Suprapubic skin (tissue), 4 donors: ENCODE results near the gene TRIM47.

Experiments
- POLR2A ChIP-seq, 2 donors: fragments of 450-650 bp; IDR thresholded peaks; one replicate each; pipeline ENCODE4 v1.6.1; 2017; ENCODE audit warnings: antibody characterized with exemption in 2 of 2, mild to moderate bottlenecking in 2 of 2, moderate library complexity in 2 of 2
- POLR2AphosphoS5 ChIP-seq, 3 donors: sonication (generic); formaldehyde crosslinking; IDR thresholded peaks; one replicate each; pipeline ENCODE4 v1.6.1; 2017; ENCODE audit warnings: antibody characterized with exemption in 3 of 3
- TF ChIP-seq, protein P1 (sequence below), 2 donors: fragments of 200-600 bp in 1 of 2; fragments of 450-650 bp in 1 of 2; sonication (generic) in 1 of 2; IDR thresholded peaks; one replicate each; pipeline ENCODE4 v1.5.1; 2016 to 2019; ENCODE audit warnings: antibody characterized with exemption in 2 of 2, mild to moderate bottlenecking in 1 of 2, moderate library complexity in 1 of 2

DNA sequence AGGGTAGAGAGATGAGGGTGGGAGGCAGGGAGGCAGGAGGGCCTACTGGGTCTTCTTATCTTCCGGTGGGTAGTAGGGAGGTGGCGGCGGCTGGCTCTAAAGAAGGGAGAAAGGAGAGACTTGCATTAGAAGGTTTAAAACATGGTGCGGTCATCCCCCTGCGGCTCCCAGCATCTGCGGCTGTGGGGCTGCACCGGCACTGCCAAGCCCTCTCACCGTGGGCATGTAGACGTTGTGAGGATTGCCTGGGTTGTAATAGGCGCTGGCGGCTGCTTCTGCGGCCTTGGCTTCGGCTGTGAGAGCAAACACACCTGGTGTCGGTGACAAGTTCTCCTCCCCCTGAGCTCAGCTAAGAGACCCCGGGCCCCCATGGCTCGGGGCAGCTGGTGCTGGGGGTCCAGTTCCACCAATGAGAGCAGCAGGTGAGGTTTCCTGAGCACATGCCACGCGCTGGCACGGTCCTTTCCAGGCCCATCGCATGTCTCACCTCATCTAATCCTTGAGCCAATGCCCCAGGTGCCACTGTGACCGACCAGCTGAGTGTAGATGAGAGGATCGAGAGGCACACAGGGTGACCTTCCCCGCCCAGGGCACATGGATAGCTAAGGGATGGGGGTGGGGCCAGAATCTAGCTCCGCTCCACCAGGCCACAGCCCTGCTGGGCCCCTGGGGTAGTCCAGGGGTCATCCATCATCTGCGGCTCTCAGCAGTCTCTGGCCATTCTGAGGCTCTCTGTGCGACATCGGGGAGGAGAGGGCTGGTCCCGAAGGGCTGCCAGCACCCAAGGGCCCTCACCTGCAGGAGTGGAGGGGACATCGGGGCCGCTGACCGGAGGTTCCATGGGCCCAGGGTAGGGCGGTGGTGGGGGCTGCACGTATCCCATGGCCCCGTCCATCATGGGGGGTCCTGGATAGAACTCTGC lies 31.4 kb downstream of the TRIM47 start:
- TF ChIP-seq, protein P1, sequence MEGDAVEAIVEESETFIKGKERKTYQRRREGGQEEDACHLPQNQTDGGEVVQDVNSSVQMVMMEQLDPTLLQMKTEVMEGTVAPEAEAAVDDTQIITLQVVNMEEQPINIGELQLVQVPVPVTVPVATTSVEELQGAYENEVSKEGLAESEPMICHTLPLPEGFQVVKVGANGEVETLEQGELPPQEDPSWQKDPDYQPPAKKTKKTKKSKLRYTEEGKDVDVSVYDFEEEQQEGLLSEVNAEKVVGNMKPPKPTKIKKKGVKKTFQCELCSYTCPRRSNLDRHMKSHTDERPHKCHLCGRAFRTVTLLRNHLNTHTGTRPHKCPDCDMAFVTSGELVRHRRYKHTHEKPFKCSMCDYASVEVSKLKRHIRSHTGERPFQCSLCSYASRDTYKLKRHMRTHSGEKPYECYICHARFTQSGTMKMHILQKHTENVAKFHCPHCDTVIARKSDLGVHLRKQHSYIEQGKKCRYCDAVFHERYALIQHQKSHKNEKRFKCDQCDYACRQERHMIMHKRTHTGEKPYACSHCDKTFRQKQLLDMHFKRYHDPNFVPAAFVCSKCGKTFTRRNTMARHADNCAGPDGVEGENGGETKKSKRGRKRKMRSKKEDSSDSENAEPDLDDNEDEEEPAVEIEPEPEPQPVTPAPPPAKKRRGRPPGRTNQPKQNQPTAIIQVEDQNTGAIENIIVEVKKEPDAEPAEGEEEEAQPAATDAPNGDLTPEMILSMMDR (IDR thresholded peaks at IDR 0.05), result no peak
- TF ChIP-seq POLR2AphosphoS5 (IDR thresholded peaks at IDR 0.05), result no peak
- no peak for TF ChIP-seq POLR2A (IDR thresholded peaks at IDR 0.05)
